HG03439 (cell line): ENCODE measurements around the gene F12.
"Not testable (repeated sequence)": the region's sequence is repeated elsewhere in the genome, so short reads cannot be mapped to it uniquely, and the experiment has no call there.

Source experiments
- ATAC-seq: cut with Tn5 transposase; IDR thresholded peaks from one replicate; pipeline ENCODE4 v1.9.1; 2021; ENCODE audit warnings: mild to moderate bottlenecking, moderate library complexity; ENCODE audit not compliant: unreplicated experiment

The F12 gene

DNA sequence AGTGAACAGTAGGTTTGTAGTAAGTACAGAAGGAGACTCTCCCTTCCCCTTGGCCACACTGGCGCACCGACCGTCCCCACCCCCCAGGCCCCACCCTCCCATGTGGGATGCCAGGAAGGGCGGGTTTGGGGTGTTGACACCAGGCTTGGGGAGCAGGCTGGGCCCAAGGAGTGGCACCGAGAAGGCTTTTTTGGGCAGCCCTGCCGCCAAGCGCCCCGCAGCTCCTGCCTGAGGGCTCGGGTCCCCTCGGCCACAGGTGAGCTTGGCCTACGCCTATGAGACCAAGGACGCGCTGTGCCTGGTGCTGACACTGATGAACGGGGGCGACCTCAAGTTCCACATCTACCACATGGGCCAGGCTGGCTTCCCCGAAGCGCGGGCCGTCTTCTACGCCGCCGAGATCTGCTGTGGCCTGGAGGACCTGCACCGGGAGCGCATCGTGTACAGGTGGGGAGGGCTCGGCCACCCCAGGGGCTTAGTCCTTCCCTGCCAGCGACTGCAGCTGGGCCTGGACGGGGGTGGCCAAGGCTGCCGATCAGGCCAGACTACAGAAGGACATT, 24.4 kb upstream of the F12 start:
- ATAC-seq = no peak

DNA sequence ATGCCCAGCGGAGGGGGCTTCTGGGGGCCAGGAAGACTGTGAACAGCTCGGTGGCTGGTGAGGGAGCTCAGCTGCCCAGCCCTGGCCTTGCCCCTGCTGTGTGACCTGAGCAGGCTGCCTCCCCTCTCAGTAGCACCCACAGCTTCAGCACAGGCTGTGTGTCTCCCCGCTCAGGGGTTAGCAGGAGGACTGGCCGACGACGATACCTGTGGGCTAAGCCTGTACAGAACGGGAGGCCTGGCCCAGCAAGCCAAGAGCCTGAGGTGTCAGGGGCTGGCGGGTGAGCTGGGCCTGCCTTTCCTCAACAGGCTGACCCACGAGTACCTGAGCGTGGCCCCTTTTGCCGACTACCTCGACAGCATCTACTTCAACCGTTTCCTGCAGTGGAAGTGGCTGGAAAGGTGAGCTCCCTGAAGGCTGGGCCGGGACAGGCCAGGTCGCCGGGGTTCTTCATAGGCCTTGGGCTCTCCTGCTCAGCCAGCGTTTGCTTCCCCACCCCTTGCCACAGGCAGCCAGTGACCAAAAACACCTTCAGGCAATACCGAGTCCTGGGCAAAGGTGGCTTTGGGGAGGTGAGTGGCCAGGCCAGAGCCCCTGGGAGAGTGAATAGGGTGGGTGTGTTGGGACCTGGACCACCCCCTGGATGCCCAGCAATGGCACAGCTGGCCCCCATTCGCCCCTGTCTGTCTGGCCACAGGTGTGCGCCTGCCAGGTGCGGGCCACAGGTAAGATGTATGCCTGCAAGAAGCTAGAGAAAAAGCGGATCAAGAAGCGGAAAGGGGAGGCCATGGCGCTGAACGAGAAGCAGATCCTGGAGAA, 23.7 kb upstream of the F12 start:
- no peak for ATAC-seq

DNA sequence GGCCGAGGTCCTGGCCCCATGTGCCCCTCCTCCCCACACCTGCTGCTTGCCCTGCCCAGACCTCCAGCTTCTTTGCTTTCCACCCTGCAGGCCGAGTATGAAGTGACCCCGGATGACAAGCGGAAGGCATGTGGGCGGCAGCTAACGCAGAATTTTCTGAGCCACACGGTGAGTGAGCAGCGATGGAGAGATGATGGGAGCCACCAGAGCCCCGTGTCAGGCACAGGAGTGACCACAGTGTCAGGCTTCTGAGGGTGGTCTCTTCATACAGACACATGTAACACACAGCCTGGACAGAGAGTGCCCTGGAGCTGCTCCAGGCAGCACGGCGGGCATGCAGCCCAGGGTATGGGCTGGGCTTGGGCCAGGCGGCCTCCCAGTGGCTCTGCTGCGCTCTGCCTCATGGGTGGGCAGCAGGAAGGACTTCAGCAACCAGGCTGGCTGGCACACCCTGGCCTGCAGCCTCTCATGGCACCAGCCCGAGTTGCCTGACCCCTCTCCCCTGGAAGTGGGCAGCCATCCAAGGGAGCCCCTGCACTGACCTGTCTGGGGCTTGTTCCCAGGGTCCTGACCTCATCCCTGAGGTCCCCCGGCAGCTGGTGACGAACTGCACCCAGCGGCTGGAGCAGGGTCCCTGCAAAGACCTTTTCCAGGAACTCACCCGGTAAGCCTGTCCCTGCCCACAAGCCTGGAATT, 22.9 kb upstream of the F12 start:
- ATAC-seq = no peak

DNA sequence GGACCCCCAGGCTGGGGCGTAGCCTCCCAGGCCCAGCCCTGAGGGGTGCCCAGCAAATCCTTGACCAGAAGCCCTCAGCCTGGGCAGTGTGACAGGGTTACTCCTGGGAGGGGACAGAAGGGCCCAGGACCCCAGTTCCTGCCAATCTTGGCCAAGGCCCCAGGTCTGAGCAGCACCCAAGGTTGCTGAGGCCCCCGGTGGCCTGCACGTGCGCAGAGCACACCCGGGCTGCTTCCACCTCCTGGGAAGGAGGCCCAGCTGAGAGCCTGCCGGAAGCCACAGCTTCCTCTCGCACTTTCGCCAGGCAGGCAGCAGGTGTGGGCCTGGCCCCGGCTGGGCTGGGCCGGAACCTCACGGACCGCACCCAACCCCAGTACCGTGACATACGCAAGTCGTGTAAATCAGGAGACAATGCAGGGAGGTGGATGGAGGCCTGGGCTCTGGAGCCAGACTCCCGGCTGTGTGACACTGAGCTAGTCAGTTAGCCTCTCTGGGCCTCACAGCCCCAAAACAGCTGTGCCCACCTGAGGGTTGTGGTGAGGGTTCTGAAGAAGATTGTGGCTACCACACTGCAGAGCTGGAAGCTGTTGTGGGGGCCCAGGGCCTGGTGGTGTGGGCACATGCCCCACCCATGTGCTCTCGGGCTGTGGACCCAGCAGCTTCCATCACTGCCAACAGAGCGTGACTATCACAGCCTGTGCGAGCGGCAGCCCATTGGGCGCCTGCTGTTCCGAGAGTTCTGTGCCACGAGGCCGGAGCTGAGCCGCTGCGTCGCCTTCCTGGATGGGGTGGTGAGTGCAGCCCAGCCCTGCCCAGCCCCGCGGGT, 22.2 kb upstream of the F12 start:
- ATAC-seq = peak; percentile 33

DNA sequence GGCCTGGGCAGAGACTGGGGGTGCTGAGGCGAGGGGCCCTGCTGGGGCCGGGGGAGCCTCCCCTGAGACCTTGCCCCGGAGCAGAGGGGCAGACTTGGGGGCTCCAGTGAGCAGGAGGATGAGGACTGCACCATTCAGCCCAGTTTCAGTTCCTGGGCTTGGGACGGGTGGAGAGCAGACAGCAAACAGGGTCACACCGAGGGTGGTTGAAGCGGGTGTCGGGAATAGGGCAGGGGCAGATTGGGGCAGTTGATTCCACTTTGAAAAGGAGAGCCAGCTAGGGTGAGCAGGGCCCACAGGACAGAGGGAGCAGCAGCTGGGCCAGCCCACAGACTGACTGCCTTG, 21.6 kb upstream of the F12 start:
- no peak for ATAC-seq

DNA sequence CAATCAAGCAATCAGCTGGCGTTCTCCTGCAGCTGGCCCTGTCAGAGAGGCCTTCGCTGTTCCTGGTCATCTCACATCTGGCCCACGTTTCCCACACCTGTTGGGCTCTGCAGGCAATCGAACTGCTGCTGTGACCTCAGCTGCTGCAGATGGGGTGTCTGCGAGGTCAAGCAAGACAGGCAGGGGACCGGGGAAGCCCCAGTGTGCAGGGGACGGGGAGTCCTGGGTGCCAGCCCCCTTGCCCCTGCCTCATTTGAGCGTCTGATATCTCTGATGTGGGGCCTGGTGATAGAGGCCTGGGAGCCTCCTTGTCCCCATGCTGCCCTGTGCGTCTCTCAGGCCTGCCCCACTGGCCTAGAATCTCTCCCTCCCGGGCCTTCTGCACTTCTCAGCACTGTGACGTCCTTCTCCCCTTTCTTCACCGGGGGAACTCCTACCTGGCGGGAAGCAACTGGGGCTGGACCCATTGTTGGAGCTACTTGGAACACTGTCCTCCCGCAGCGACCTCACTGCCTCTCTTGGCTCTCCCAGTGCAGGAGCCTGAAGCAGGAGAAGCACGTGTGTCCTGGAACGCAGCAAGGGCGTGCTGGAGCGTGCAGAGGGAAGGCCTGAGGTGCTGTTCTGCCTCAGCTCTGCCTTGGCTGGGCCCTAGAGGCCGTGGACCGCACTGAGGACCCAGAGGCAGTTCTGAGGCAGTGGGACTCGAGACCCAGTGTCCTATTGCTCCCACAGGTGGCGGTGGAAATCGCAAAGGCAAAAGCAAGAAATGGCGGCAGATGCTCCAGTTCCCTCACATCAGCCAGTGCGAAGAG, 21.0 kb upstream of the F12 start:
- no peak for ATAC-seq

DNA sequence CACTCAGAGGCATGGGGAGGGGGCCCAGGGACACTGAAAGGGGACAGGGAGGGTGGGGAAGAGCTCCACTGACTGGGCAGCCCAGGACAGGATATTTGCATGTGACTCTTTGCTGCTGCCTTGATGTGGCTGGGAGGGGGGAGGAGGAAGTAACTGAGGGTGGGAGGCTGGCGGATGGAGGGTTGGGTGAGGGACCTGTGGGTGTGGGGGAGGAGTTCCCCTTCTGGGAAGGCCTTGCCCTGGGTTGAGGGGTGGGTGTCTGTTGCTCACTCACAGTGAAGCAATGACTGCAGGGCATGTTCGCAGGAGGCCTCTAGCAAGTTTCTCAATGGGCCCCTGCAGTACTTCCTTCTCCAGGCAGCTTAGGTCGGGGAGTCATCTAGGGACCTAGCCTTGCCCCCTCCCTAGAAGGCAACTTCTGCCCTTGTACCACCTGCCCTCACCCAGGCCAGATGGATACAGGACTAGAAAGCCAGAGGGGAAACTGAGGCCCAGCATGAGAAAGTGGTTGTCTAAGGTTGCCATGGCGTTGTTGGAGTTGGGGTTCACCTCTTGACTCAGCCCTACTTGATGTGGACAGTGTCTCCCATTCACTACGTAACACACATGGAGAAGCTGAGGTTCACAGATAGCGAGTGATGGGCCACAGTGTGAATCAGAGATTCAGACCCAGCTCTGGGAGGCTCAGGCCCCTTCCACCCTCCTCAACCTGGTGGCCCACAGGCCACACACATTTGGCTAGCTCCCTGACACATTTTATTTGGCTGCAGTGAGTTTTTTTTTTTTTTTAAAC, 20.1 kb upstream of the F12 start:
- no peak for ATAC-seq

DNA sequence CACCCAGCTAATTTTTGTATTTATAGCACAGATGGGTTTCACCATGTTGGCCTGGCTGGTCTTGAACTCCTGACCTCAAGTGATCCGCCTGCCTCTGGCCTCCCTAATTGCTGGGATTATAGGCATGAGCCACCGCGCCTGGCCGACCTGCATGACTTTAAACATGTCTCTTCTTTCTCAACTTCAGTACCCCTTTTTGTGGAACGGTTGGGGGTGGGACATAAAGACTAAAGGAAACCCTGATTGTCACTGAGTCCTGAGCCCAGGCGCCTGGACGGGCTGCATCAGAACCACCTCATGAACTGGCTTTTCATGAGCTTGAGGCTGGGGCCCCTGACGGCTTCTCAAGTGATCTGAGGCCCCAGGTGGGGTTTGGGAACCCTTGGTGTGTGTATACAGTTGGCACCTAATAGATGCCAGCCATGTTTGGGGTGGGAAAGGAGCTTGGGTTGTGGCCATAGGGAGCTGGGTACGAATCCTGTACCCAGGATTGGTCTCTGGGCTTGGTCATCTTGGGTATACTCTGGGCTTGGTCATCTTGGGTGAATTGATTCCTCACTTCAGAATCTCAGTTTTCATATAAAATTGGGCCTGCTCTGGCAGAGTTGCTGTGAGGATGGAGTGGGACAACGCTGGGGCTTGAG, 19.3 kb upstream of the F12 start:
- ATAC-seq = no peak

DNA sequence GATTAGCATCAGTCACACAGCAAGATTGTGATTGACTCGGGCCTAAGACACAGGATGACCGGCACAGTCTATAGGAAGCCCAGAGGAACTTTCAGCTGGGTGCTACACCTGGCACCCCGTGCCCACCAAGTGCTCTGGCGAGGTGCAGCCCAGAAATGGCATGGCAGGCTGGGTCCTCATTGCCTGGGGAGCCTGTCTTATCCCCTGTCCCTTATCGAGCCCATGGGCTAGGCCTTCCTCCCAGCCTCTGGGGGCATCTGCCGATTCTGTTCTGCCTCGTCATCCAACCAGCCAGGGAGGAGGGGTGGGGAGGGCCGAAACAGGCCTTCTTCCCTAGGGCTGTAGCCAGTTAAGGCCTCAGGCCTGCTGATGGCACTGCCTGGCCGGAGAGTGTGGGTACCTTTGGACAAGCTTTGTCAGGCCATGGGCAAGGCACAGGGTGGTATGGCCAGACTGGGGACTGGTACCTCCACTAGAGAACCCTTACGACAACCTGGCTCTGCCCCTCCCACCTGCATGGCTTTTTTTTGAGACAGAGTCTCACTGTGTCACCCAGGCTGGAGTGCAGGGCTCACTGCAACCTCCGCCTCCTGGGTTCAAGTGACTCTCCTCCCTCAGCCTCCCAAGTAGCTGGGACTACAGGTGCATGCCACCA, 18.7 kb upstream of the F12 start:
- no peak for ATAC-seq

DNA sequence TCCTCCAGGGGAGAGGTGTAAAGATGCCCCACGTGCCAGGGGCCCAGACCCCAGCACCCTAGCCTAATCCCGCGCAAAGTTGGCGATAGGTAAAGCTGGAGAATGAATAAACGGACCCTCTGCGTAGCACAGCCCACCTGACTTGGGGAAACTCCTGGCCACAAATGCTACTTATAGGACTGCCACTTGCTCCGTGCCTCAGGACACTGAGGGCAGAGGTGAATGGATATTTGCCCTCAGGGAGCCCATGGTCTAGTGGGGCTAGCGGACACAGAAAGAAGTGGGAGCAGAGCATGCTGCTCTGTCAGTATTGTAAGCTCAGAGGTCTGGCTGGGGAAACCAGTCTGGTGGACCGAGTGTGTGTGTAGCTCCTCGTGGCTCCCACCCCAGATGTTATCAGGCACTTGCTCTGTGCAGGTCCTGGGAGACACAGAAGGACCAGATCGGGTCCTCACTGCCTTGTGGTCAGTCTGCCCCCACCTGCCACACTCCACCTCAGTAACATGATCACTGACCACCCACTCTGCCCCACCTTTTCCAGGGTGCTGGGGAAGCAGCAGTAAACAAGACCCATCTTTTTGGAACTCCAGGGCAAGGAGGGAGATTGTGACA, 18.0 kb upstream of the F12 start:
- ATAC-seq = no peak

DNA sequence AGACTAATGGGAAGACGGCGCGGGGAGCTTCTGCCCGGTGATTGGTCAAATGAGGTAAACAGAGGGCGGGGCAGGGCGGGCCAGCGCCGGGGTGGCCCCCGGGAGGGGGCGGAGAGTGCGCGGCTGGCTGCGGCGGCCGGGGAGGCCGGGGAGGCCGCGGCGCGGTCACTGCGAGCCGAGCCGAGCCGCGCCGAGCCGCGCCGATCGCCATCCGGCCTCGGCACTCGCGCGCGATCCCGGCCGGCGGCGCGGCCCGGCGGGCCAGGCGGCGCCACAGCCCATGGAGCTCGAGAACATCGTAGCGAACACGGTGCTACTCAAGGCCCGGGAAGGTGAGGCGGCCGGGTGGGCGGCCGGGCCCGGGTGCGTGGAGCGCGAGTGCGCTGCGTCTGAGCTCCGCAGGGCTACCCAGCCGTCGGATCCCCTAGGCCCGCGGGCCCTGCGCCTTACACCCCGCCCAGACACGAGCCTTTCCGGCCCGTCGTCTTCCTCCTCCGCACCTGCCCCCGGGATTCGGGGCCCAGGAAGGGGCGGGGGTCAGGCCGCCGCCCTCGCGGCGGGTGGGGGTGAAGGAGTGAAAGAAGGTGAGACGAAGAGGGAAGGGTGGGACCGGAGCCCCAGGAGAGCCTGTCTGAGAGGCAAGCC, 17.3 kb upstream of the F12 start, which contains the start of gene GRK6:
TSS of gene GRK6 (plus strand) at position 111 of the 645 bp plus-strand sequence. CDS start at position 281, 170 bp downstream.
- peak; percentile 4 for ATAC-seq

DNA sequence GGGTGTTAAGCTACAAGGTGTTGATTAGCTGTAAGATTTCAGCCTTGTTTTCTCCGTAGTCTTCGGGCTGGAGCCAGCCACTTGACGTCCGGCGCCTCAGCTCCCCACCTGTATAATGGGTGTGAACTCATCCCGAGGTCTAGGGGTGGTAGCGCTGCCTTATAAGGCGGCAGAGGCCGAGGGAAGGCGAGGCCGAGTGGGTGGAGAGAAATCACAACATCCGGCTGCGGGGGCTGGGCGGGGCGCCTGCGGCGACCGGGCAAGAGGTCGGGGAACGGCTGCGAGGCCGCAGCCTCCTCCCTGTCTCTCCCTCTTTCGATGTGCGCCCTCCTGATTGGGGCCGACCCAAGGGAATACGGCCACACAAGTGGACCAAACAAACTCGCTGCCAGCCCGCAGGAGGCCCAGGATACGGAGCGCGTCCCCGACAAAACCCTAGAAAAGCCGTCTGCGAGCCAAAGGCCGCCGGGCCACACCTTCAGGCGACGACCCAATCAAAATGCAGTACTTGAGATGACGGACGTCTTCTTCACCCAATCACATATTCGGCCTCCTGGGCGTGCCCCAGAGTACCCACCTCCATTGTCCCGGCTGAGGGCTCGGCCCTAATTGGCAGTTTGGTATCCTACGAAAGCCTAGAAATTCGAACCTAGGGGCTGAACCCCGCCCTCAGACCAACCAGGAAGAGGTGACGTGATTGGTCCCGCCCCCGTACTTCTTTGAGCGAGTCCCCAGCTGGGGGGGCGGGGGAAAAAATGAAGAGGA, 16.6 kb upstream of the F12 start:
- peak; percentile 78 for ATAC-seq

DNA sequence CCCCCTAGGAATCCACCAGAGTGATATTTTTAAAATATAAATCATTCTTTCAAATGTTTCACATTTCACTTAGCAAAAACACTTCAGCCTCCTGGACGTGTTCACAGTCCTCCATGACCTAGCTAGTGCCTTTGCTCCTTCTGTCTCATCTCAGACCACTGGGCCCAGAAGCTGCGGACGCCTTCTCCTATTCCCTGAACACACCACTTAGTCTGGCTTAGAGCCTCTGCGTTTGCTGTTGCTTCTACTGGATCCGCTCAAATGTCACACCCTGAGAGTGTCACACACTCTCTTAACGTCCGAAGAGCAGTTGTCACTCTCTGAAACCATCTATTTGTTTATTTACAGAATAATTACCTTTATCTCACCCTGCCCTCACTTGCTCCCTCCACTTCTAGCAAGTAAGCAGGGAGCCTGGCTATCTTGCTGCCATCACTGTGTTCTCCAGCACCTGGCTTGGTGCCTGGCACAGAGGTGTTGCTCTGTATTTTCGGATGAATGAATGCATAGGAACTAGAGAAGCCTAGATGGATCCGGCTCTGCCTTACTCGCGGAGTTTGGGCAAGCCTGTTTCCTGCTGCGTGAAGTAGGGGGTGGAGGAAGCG, 15.9 kb upstream of the F12 start:
- no peak for ATAC-seq

DNA sequence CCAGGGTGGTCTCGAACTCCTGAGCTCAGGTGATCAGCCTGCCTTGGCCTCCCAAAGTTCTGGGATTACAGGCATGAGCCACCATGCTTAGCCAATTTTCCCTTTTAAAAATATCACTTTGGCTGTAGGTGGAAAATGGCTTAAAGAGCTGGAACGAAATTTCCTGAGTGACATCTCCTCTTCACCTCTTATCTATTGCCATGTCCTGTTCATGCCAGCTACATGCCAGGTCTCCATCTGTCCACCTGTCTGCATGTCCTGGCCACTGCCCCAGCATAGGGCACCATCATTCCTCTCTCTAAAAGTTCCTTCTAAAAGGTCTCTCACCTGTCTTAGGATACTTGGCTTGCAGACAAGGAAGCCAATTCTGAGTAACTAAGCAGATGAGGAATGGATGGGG, 14.3 kb upstream of the F12 start:
- ATAC-seq = no peak

DNA sequence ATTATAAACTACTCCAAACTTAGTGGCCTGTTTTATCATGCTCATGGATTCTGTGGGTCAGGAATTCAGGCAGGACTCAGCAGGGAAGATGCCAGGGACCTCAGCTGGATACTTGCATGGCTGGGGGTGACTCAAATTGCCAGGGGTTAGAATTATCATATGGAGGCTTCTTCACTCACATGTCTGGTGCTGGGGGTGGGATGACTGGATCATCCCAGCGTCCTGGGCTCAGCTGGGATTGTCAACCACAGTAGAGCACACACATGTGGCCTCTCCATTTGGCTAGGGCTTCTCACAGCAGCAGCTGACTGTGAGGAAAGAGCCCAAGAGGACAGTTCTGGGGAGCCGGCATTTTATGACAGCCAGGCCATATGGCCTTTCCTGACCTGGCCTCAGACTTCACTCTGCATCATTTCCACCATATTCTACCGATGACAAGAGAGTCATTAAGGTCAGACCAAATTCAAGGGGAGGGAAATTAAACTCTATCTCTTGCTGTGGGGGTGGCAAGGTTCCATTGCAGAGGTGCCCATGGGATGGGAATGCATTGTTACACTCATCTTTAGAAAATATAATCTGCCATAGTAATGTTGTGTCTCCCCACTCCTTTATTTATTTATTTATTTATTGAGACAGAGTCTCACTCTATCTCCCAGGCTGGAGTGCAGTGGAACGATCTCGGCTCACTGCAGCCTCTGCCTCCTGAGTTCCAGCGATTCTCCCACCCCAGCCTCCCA, 11.9 kb upstream of the F12 start:
- no peak for ATAC-seq

DNA sequence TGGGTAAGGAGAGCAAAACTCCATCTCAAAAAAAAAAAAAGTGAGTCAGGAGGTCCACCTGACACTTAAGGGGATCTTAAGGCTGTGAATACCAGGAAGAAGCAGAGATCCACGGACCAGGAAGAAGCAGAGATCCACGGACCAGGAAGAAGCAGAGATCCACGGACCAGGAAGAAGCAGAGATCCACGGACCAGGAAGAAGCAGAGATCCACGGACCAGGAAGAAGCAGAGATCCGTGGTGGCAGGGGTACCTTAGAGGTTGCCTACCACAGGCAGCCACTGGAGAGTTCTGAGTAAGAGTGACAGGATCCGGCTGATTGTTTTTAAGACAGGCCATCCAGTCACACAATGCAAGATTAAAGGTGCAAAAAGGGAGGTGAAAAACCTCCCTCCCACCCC, 11.1 kb upstream of the F12 start:
- ATAC-seq = not testable (repeated sequence)
